Pancreas (tissue), 10 donors: ENCODE results near the gene LTBP2. TPM values are rescaled to one million over a fixed set of nuclear protein-coding genes. Genes with fewer than 3 reads are reported as not detected.

Source experiments
- ATAC-seq, 4 donors: fragments of 200-7000 bp; cut with Tn5 transposase; one replicate each; pipeline versions ENCODE4 v1.8.0 to v1.9.1; 2020; ENCODE audit warnings: mild to moderate bottlenecking in 4 of 4, moderate library complexity in 4 of 4
- DNase-seq, 6 donors: peaks; one replicate each; pipeline ENCODE4 v3.0.0-alpha.2; 2020
- FAIRE-seq: peaks from 2 replicates; lab custom pipeline; 2012; peaks lifted over from hg19 to GRCh38; lab: Jason Lieb, UNC
- H3K27ac ChIP-seq, 4 donors: fragments of 200-600 bp; sonication (generic); 1 replicate in 3 of 4; 2 replicates in 1 of 4; pipeline versions ENCODE4 v1.5.0 to v1.8.0; 2020
- H3K27me3 ChIP-seq, 4 donors: fragments of 200-600 bp; one replicate each; pipeline ENCODE4 v1.8.0; 2021
- H3K36me3 ChIP-seq, 3 donors: fragments of 200-600 bp; sonication (generic) in 1 of 3; one replicate each; pipeline versions ENCODE4 v1.5.0 to v1.8.0; 2020 to 2021
- H3K4me1 ChIP-seq, 3 donors: fragments of 200-600 bp; one replicate each; pipeline ENCODE4 v1.8.0; 2021
- H3K4me3 ChIP-seq, 4 donors: fragments of 200-600 bp; sonication (generic) in 2 of 4; one replicate each; pipeline versions ENCODE4 v1.5.0 to v1.8.0; 2020 to 2021
- H3K9me3 ChIP-seq, 4 donors: fragments of 200-600 bp; one replicate each; pipeline ENCODE4 v1.8.0; 2021
- CTCF ChIP-seq, 4 donors: fragments of 200-600 bp; sonication (generic) in 3 of 4; IDR thresholded peaks; one replicate each; pipeline versions ENCODE4 v1.5.0 to v1.8.0; 2021; ENCODE audit warnings: antibody characterized with exemption in 4 of 4
- WGBS, 2 donors: extraction: QIAGEN DNeasy Blood & Tissue Kit; methylation state at CpG; one replicate each; pipeline ENCODE4 v1.1.7; 2013; 5-methylcytosine and 5-hydroxymethylcytosine counted together
- intact Hi-C, 3 donors: fragments of 100-400 bp; cut with DNase I; formaldehyde crosslinking; loops; one replicate each; pipeline versions ENCODE4 v1.11.1 to v1.14.2; 2022
- polyA plus RNA-seq, 2 donors: library from polyadenylated mRNA; stranded (reverse); fragments of 200-250 nt; gene quantifications; one replicate each; pipeline ENCODE4 v1.2.3, GENCODE V29; 2013
- total RNA-seq, 6 donors: library from RNA; stranded (reverse); fragmentation: NEBNext Ultra II Directional in 4 of 6; extraction: Animal tissue kit (Norgen Biotek cat#: 25700) in 4 of 6; gene quantifications; one replicate each; pipeline versions ENCODE4 v1.2.1 to v1.2.4, GENCODE V29; 2021 to 2023
- donor health status: healthy with polysubstance abuse.
- donor health status: DM: no; HTN: no; CAD: no; lungs with moderate emphysema.
- donor health status: DM: no; HTN: no; CAD: no.
- donor health status: control.
- donor health status: control.
- donor health status: Bipolar disorder and iron deficiency.
- donor health status: DM: yes; HTN: yes; CAD: no.
- donor health status: DM: no; HTN: no; CAD: no.
- donor health status: DM: no; HTN: no; CAD: no.
- donor health status: DM: yes; HTN: yes; CAD: no.

LTBP2 gene
- total and polyA plus RNA-seq, 8 donors, result 1.8 to 18.1 (median 4.7) TPM

DNA sequence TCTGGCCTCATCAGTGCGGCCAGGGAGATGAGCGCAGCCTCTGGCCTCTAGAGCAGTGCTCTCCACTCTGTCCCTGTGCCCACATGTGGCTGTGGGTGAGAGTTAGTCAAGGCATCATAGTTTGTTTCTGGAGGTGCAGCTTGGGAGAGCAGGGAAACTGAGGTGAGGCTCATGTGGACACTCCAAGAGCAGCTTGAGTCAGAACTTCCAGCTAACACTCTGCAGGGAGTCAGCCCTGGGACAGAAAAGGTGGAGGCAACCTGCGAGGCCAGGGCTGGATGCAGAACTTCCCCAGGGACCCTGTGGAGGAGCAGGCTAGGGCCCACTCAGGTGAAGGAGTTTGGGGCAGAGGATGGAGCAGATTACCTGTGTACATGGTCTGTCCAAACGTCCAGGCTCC, 107.6 kb downstream of the LTBP2 start:
- intact Hi-C loops, result no loop called here
- no peaks in the 10 kb centered on the region for H3K27me3 ChIP-seq
- WGBS, 2 donors, result 75 to 85% methylated on average over 4 of the region's 4 CpGs
- H3K4me1 ChIP-seq, result no peaks in the 10 kb centered on the region
- no peaks in the 10 kb centered on the region for H3K36me3 ChIP-seq
- no peaks in the 10 kb centered on the region for H3K9me3 ChIP-seq
- no peak overlapping the region for H3K27ac ChIP-seq
- no peak for DNase-seq
- ATAC-seq, result no peak
- no peak for TF ChIP-seq CTCF (IDR thresholded peaks at IDR 0.05)
- FAIRE-seq, result no peak
- H3K4me3 ChIP-seq, result no peak overlapping the region

GRCh38 chr14:74503938-74504335, 108.1 kb downstream of the LTBP2 start:
- TF ChIP-seq CTCF (IDR thresholded peaks at IDR 0.05), result no peak
- H3K9me3 ChIP-seq, result no peaks in the 10 kb centered on the region
- no peak overlapping the region for H3K4me3 ChIP-seq
- intact Hi-C loops, result no loop called here
- DNase-seq (no peak), ATAC-seq (no peak), FAIRE-seq (no peak)
- no peaks in the 10 kb centered on the region for H3K4me1 ChIP-seq
- H3K27ac ChIP-seq, result no peak overlapping the region
- no peaks in the 10 kb centered on the region for H3K27me3 ChIP-seq
- WGBS, 2 donors, result 90 to 95% methylated on average over 12 of the region's 12 CpGs
- H3K36me3 ChIP-seq, result no peaks in the 10 kb centered on the region

- H3K4me3 ChIP-seq, result no peak overlapping the region
- no peaks in the 10 kb centered on the region for H3K4me1 ChIP-seq
- no peak for DNase-seq
- no peaks in the 10 kb centered on the region for H3K36me3 ChIP-seq
- no peaks in the 10 kb centered on the region for H3K27me3 ChIP-seq
- H3K27ac ChIP-seq, result no peak overlapping the region
- H3K9me3 ChIP-seq, result no peaks in the 10 kb centered on the region
- intact Hi-C loops, result no loop called here
- TF ChIP-seq CTCF (IDR thresholded peaks at IDR 0.05), result no peak
- 88 to 90% methylated on average over 14 of the region's 14 CpGs for WGBS, 2 donors
- ATAC-seq, result no peak
- no peak for FAIRE-seq
These were observed 108.6 kb downstream of the LTBP2 start for GRCh38 chr14:74503291-74503937.

DNA sequence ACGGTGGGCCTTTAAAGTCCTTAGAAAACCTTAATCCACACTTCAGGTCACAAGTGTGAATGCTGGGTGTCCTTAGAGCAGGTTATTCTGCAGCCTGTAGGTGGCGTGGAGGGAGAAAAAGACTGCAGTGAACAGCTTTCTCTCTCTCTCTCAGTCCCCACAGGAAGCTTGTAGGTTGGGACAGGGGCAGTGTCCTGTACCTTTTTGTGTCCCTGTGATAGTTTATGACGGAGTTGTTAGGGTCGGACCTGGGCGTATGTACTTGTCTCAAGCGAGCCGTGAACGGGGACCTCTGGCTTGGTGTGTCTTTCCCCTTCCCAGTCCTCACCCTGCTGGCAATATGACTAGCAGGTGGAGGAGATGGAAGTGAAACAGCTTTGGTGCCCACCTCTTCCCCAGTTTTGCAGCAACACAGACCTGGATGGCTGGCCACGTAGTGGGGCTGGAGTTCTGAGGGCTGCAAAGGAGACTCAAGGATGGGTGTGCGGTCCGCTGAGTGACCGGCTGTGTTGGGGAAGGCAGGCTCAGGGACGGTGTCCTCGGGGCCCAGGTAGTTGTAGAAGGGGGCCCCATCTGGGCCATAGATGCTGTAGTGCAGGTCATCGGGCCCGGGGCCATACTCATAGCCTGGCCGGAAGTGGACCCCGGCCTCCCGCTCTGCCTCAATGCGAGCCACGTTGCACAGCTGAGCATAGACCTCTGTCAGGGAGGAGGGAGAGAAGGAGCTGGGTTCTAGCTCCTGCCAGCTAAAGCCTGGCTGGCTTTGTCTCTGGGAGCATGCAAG, 109.6 kb downstream of the LTBP2 start:
- 85 to 87% methylated on average over 21 of the region's 21 CpGs for WGBS, 2 donors
- Histone ChIP-seq H3K4me1 (no peaks in the 10 kb centered on the region), H3K4me3 (no peak overlapping the region), H3K27me3 (no peaks in the 10 kb centered on the region), H3K36me3 (no peaks in the 10 kb centered on the region), H3K27ac (no peak overlapping the region), H3K9me3 (no peaks in the 10 kb centered on the region)
- no peak for TF ChIP-seq CTCF (IDR thresholded peaks at IDR 0.05)
- ATAC-seq (peak in 3 of 4 donors; percentile 48 to 52 (median 48)), DNase-seq (no peak), FAIRE-seq (no peak)
- intact Hi-C loops, result no loop called here

GRCh38 chr14:74501691-74502090, 110.3 kb downstream of the LTBP2 start:
- intact Hi-C loops, result no loop called here

More at GRCh38 chr14:74501691-74502090, 110.3 kb downstream of the LTBP2 start:
- no peaks in the 10 kb centered on the region for H3K4me1 ChIP-seq
- ATAC-seq (no peak), DNase-seq (no peak), FAIRE-seq (no peak)
- H3K27ac ChIP-seq, result no peak overlapping the region
- no peak for TF ChIP-seq CTCF (IDR thresholded peaks at IDR 0.05)
- H3K36me3 ChIP-seq, result no peaks in the 10 kb centered on the region
- H3K9me3 ChIP-seq, result no peaks in the 10 kb centered on the region
- H3K4me3 ChIP-seq, result no peak overlapping the region
- H3K27me3 ChIP-seq, result no peaks in the 10 kb centered on the region
- WGBS, 2 donors, result 62 to 66% methylated on average over 5 of the region's 5 CpGs
